ENCODE results near the gene SLC4A5.

GRCh38 chr2:74381751-74382150 lies 38.5 kb upstream of the SLC4A5 start:
- no peak for TF ChIP-seq CTCF (conservative IDR thresholded peaks at IDR 0.05)
- TF ChIP-seq EZH2 (IDR thresholded peaks at IDR 0.05; ENCODE audit: low read depth), result no peak
